MM.1S (cell line): ENCODE results near the gene NSFL1C.

Source experiments
- CTCF ChIP-seq: fragments of 300-600 bp; sonication (generic); IDR thresholded peaks from 2 replicates; pipeline ENCODE4 v1.5.1; 2016; ENCODE audit warnings: antibody characterized with exemption, low read length, mixed read lengths
- EZH2 ChIP-seq: fragments of 300-600 bp; sonication (generic); optimal IDR thresholded peaks from 2 replicates; pipeline ENCODE3; 2017; ENCODE audit warnings: low read depth, mild to moderate bottlenecking, antibody characterized with exemption, low read length, mixed read lengths
- EZH2phosphoT487 ChIP-seq: fragments of 300-600 bp; sonication (generic); IDR thresholded peaks from 2 replicates; pipeline ENCODE4 v1.6.1; 2018; ENCODE audit warnings: antibody characterized with exemption, low read length

DNA sequence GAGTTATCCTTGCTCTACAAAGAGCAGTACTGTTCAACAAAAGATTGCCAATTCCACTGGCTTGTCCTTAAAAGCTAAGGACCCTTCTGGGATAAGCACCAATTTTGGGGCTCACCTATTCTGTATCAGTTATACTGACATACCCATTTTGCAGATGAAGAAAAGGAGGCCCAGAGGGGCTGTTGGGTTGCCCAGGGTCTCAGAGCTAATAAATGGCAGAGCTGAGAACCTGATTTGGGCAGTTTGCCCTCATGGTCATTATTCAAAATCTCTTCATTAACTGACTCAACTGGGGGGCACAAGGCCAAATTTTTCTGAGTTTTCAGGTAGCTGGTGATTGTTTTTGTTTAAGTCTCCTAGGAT, 31.3 kb downstream of the NSFL1C start:
- TF ChIP-seq CTCF, result no peak
- no peak for TF ChIP-seq EZH2
- no peak for TF ChIP-seq EZH2phosphoT487
